K562 (cell line): ENCODE measurements around the gene SAPCD1. TPM values are rescaled to one million over a fixed set of nuclear protein-coding genes. Genes with fewer than 3 reads are reported as not detected.

ENCODE experiments used
- ATAC-seq: fragments of 200-7000 bp; cut with Tn5 transposase; 3 replicates; pipeline ENCODE4 v1.9.1; 2020; ENCODE audit warnings: moderate library complexity
- BruUV-seq: library from RNA; stranded (reverse); fragments of 400-500 nt; replicated peaks from 2 replicates; lab custom pipeline; 2021; lab: Mats Ljungman, UMichigan
- CTCF ChIA-PET: fragments of 300-600 bp; formaldehyde crosslinking; extraction: SDS; loops from one replicate; lab custom pipeline; 2021; ENCODE audit warnings: low intra/inter-chr PET ratio; lab: Yijun Ruan, JAX
- POLR2A ChIA-PET: fragments of 300-600, 350-650 bp; sonication (Branson Sonifier 250); formaldehyde crosslinking; extraction: SDS; loops from one replicate; lab custom pipeline; 2021; ENCODE audit warnings: antibody characterized with exemption, inconsistent platforms; lab: Yijun Ruan, JAX
- DNase-seq, 4 experiments: peaks; one replicate each; pipeline versions ENCODE4 v3.0.0 to v3.0.0-alpha.2; 2011 to 2018; ENCODE audit warnings: low spot score in 3 of 4, mixed read lengths in 3 of 4; ENCODE audit errors: extremely low read depth in 1 of 4
- FAIRE-seq: peaks from 2 replicates; lab custom pipeline; 2011; peaks lifted over from hg19 to GRCh38; lab: Jason Lieb, UNC
- H2AFZ ChIP-seq: 2 replicates; pipeline ENCODE4 v1.6.0; 2011; ENCODE audit warnings: low read depth, low read length, control low read depth, inconsistent platforms
- H3K27ac ChIP-seq: fragments of 200-600 bp; 3 replicates; pipeline ENCODE4 v1.8.0; 2011; ENCODE audit warnings: low read depth, mild to moderate bottlenecking, control low read depth, inconsistent platforms, low read length, moderate library complexity, mixed read lengths; ENCODE audit errors: extremely low read depth
- H3K27me3 ChIP-seq, 2 experiments: fragments of 300-600 bp in 1 of 2; 2 replicates in 1 of 2; 3 replicates in 1 of 2; pipeline versions ENCODE4 v1.6.0 to v1.8.0; 2011; ENCODE audit warnings: inconsistent platforms in 2 of 2, low read length in 2 of 2, mild to moderate bottlenecking in 1 of 2, mixed read lengths in 1 of 2, moderate library complexity in 1 of 2; ENCODE audit not compliant: control insufficient read depth in 2 of 2, insufficient read depth in 2 of 2
- H3K36me3 ChIP-seq: fragments of 300-600 bp; 3 replicates; pipeline ENCODE4 v1.8.0; 2011; ENCODE audit warnings: mild to moderate bottlenecking, low read length, inconsistent platforms; ENCODE audit not compliant: control insufficient read depth, insufficient read depth
- H3K4me1 ChIP-seq, 2 experiments: fragments of 200-600 bp in 1 of 2; replicated peaks in 1 of 2; 2 replicates in 1 of 2; 3 replicates in 1 of 2; pipeline versions ENCODE4 v1.5.1 to v1.8.0; 2011; ENCODE audit warnings: inconsistent platforms in 2 of 2, low read length in 2 of 2, mild to moderate bottlenecking in 1 of 2, mixed read lengths in 1 of 2, moderate library complexity in 1 of 2; ENCODE audit not compliant: control insufficient read depth in 2 of 2, insufficient read depth in 2 of 2
- H3K4me2 ChIP-seq: 2 replicates; pipeline ENCODE4 v1.6.1; 2011; ENCODE audit warnings: low read length, control low read depth, inconsistent platforms, mixed read lengths; ENCODE audit not compliant: insufficient read depth
- H3K4me3 ChIP-seq: fragments of 200-600 bp; sonication (generic), shearing (Covaris generic); 2 replicates; pipeline ENCODE4 v1.5.1; 2016; ENCODE audit warnings: control low read depth, inconsistent platforms
- H3K79me2 ChIP-seq: fragments of 200-600 bp; 3 replicates; pipeline ENCODE4 v1.8.0; 2011; ENCODE audit warnings: low read length, inconsistent platforms; ENCODE audit not compliant: control insufficient read depth, insufficient read depth
- H3K9ac ChIP-seq, 2 experiments: 2 replicates each; pipeline versions ENCODE4 v1.6.0 to v1.6.1; 2011; ENCODE audit warnings: low read depth in 2 of 2, low read length in 2 of 2, control low read depth in 1 of 2, inconsistent platforms in 1 of 2, mild to moderate bottlenecking in 1 of 2, mixed read lengths in 1 of 2; ENCODE audit not compliant: insufficient read depth in 1 of 2
- H3K9me1 ChIP-seq: one replicate; pipeline ENCODE4 v1.6.0; 2011; ENCODE audit warnings: inconsistent platforms, mild to moderate bottlenecking, low read length, moderate library complexity; ENCODE audit not compliant: control insufficient read depth, insufficient read depth
- H3K9me3 ChIP-seq: replicated peaks from 2 replicates; pipeline ENCODE4 v1.5.1; 2011; ENCODE audit warnings: low read depth, low read length, inconsistent platforms; ENCODE audit not compliant: control insufficient read depth, insufficient read depth
- H4K20me1 ChIP-seq: replicated peaks from 2 replicates; pipeline ENCODE4 v1.6.1; 2011; ENCODE audit warnings: low read length, inconsistent platforms, mixed read lengths; ENCODE audit not compliant: control insufficient read depth, insufficient read depth
- BRD4 ChIP-seq: fragments of 200-600 bp; sonication (generic); IDR thresholded peaks from 2 replicates; pipeline ENCODE4 v1.6.1; 2017; ENCODE audit warnings: inconsistent platforms
- BRD9 ChIP-seq: fragments of 450-650 bp; IDR thresholded peaks from 2 replicates; pipeline ENCODE4 v1.6.1; 2018; ENCODE audit warnings: low read depth; ENCODE audit not compliant: partially characterized antibody
- CEBPB ChIP-seq: fragments of 450-650 bp; IDR thresholded peaks from 2 replicates; pipeline ENCODE4 v1.6.1; 2016; ENCODE audit warnings: missing genetic modification characterization, missing compliant biosample characterization
- CTCF ChIP-seq, 3 experiments: IDR thresholded peaks in 2 of 3; conservative IDR thresholded peaks in 1 of 3; 2 replicates each; pipeline ENCODE4 v1.5.1; 2011 to 2012; ENCODE audit warnings: low read length in 3 of 3, mild to moderate bottlenecking in 3 of 3, control low read depth in 2 of 3, improper control_type of control experiment in 1 of 3, inconsistent platforms in 1 of 3, low read depth in 1 of 3, mixed read lengths in 1 of 3, moderate library complexity in 1 of 3; ENCODE audit not compliant: insufficient read depth in 2 of 3
- LARP7 ChIP-seq: fragments of 450-650 bp; IDR thresholded peaks from 2 replicates; pipeline ENCODE4 v1.6.1; 2016
- PBX2 ChIP-seq, 2 experiments: IDR thresholded peaks in 1 of 2; conservative IDR thresholded peaks in 1 of 2; 2 replicates each; pipeline ENCODE4 v1.6.1; 2016; ENCODE audit warnings: low read depth in 2 of 2, mild to moderate bottlenecking in 1 of 2, missing compliant biosample characterization in 1 of 2, missing genetic modification characterization in 1 of 2, moderate library complexity in 1 of 2
- PHTF2 ChIP-seq: fragments of 250-450 bp; sonication (Bioruptor Pico); IDR thresholded peaks from 2 replicates; pipeline ENCODE4 v1.5.0; 2021; ENCODE audit warnings: mild to moderate bottlenecking
- RFX1 ChIP-seq: fragments of 450-650 bp; IDR thresholded peaks from 2 replicates; pipeline ENCODE4 v1.6.1; 2016; ENCODE audit warnings: mild to moderate bottlenecking, moderate library complexity
- SMAD3 ChIP-seq: fragments of 450-650 bp; formaldehyde crosslinking; conservative IDR thresholded peaks from 2 replicates; pipeline ENCODE4 v1.4.0; 2020; ENCODE audit warnings: mild to moderate bottlenecking
- SMARCC2 ChIP-seq: fragments of 450-650 bp; IDR thresholded peaks from 2 replicates; pipeline ENCODE4 v1.6.1; 2017; ENCODE audit warnings: antibody characterized with exemption, moderate library complexity, mild to moderate bottlenecking, low read depth
- SP1 ChIP-seq: sonication (generic); formaldehyde crosslinking; IDR thresholded peaks from 2 replicates; pipeline ENCODE4 v1.8.1; 2022; ENCODE audit warnings: mild to moderate bottlenecking, missing genetic modification reagents
- SRSF3 ChIP-seq: fragments of 200-400 bp; formaldehyde crosslinking; IDR thresholded peaks from 2 replicates; pipeline ENCODE4 v1.6.1; 2016; ENCODE audit warnings: mild to moderate bottlenecking, low read length, moderate library complexity; ENCODE audit not compliant: insufficient read depth
- TOE1 ChIP-seq, 2 experiments: fragments of 450-650 bp in 1 of 2; sonication (generic) in 1 of 2; formaldehyde crosslinking in 1 of 2; IDR thresholded peaks; 2 replicates each; pipeline versions ENCODE4 v1.7.1 to v1.8.0; 2016 to 2022; ENCODE audit warnings: borderline replicate concordance in 2 of 2, mild to moderate bottlenecking in 2 of 2, antibody characterized with exemption in 1 of 2, inconsistent platforms in 1 of 2, low read depth in 1 of 2, missing genetic modification reagents in 1 of 2, moderate library complexity in 1 of 2
- ZNF3 ChIP-seq: fragments of 250-450 bp; sonication (Bioruptor Pico); IDR thresholded peaks from 2 replicates; pipeline ENCODE4 v1.5.0; 2021; ENCODE audit warnings: mild to moderate bottlenecking, moderate library complexity
- ZNF586 ChIP-seq: fragments of 450-650 bp; formaldehyde crosslinking; conservative IDR thresholded peaks from 2 replicates; pipeline ENCODE4 v1.4.0; 2020; ENCODE audit warnings: mild to moderate bottlenecking, moderate library complexity
- ZNF76 ChIP-seq: fragments of 250-450 bp; sonication (Bioruptor Pico); IDR thresholded peaks from 2 replicates; pipeline ENCODE4 v1.4.0; 2020; ENCODE audit warnings: mild to moderate bottlenecking, moderate library complexity, borderline replicate concordance
- WGBS: fragments of 100-300 bp; shearing (Covaris generic); methylation state at CpG from one replicate; pipeline ENCODE4 v1.1.6; 2016; ENCODE audit warnings: low coverage, mixed read lengths; ENCODE audit not compliant: insufficient coverage; ENCODE audit errors: missing lambda C conversion rate; 5-methylcytosine and 5-hydroxymethylcytosine counted together
- in situ Hi-C: fragments of 300-500 bp; cut with MboI; formaldehyde crosslinking; loops from 4 replicates; pipeline ENCODE4 v1.15.0; 2018; ENCODE audit warnings: inconsistent platforms, mixed read lengths
- intact Hi-C: fragments of 100-400 bp; cut with micrococcal nuclease; formaldehyde crosslinking; loops from 2 replicates; pipeline ENCODE4 v1.14.2; 2022
- polyA plus RNA-seq, 8 experiments: library from polyadenylated mRNA; depleted of rRNA in 4 of 8; stranded (reverse) in 5 of 8; unstranded in 3 of 8; fragments of >200 nt; fragmentation: Nextera tagmentation in 2 of 8; fragmentation: Illumina TruSeq in 1 of 8; extraction: Ambion mirVana in 2 of 8; extraction: Trizol in 1 of 8; gene quantifications; 2 replicates each; pipeline versions ENCODE4 v1.2.1 to v1.2.3, GENCODE V29; 2011 to 2014; ENCODE audit warnings: inconsistent platforms in 1 of 8, missing spikeins in 1 of 8
- total RNA-seq, 7 experiments: library from RNA; depleted of rRNA in 6 of 7; stranded (reverse); fragments of >200 nt in 6 of 7; fragmentation: Illumina TruSeq in 2 of 7; extraction: Trizol in 2 of 7; gene quantifications; 2 replicates each; pipeline versions ENCODE4 v1.2.1 to v1.2.3, GENCODE V29; 2011 to 2021; ENCODE audit warnings: low replicate concordance in 1 of 7

SAPCD1 gene
- total and polyA plus RNA-seq, 9 of the 15 experiments (the other 6 are each of a cell fraction or from before 2014, with no cell fraction given) = 2.6 to 30.2 (median 7.4) TPM

GRCh38 chr6:31729979-31730630, 32.4 kb upstream of the SAPCD1 start:
- H3K4me3 ChIP-seq = peak overlapping the region; percentile 65
- peaks cover 18% of the 10 kb centered on the region for H4K20me1 ChIP-seq
- WGBS = 3% methylated on average over 46 of the region's 46 CpGs
- peak; percentile 96 to 98 (median 98) for DNase-seq
- intact Hi-C loops = loop anchor here (1.0 to 10.0 kb wide), 5 partner anchors 39 to 245 kb away; partner anchors contain the start of genes DXO, HSPA1B and VARS1
- peaks cover 53 to 67% of the 10 kb centered on the region in 2 experiments for H3K4me1 ChIP-seq
- H3K27me3 ChIP-seq = no peaks in the 10 kb centered on the region
- peak; percentile 82 for ATAC-seq
- peak overlapping the region; percentile 75 for H3K27ac ChIP-seq
- CTCF ChIA-PET = interaction anchor here (0.7 to 2.0 kb wide), 3 partner anchors 30 to 50 kb away, joined by 3 to 18 read pairs (median 4); no protein-coding TSS in a partner anchor
- peak; percentile 23 for FAIRE-seq
- H2AFZ ChIP-seq = peak overlapping the region; percentile 37; the same call in 1 of the 2 replicates
- no TSS peak for BruUV-seq
- H3K9me1 ChIP-seq = peaks cover 5% of the 10 kb centered on the region
- H3K36me3 ChIP-seq = peaks cover 75% of the 10 kb centered on the region
- peak overlapping the region; percentile 94 for H3K4me2 ChIP-seq
- peaks cover 46% of the 10 kb centered on the region for H3K79me2 ChIP-seq
- H3K9ac ChIP-seq = peak overlapping the region; percentile 58 to 85
- in situ Hi-C loops = no loop called here
- no peaks in the 10 kb centered on the region for H3K9me3 ChIP-seq
- POLR2A ChIA-PET = interaction anchor here (0.6 to 15.0 kb wide), 44 partner anchors 4 to 244 kb away, joined by 3 to 236 read pairs (median 5); partner anchors contain the start of genes ABHD16A, C6orf47, CLIC1 and CSNK2B
- TF ChIP-seq RFX1 (no peak), SMAD3 (CRISPR knock-in tag) (peak; percentile 97), SMARCC2 (no peak), CTCF (IDR thresholded peaks at IDR 0.05 in 2 of 3, conservative IDR thresholded peaks at IDR 0.05 in 1 of 3; ENCODE audit: insufficient read depth in 2 of 3, low read depth in 1 of 3, low read length in 3 of 3) (peak in 2 of 3 experiments; percentile 20 to 26; a peak in 4 of 6 replicates), PBX2 (CRISPR knock-in tag; IDR thresholded peaks at IDR 0.05; ENCODE audit: low read depth) (no peak), PBX2 (tag; conservative IDR thresholded peaks at IDR 0.05; ENCODE audit: low read depth) (no peak), SP1 (CRISPR knock-in tag) (peak; percentile 88), BRD9 (no peak), CEBPB (tag) (peak; percentile 55), ZNF76 (CRISPR knock-in tag) (peak; percentile 65; the same call in 1 of the 2 replicates), SRSF3 (peak; percentile 74; the same call in 1 of the 2 replicates), BRD4 (0 out of 2 replicates have a peak, but pooled peaks have one; percentile 16), LARP7 (peak; percentile 63; the same call in 1 of the 2 replicates), ZNF3 (CRISPR knock-in tag) (peak; percentile 98), TOE1 (IDR thresholded peaks at IDR 0.05; ENCODE audit: borderline replicate concordance) (no peak), TOE1 (CRISPR knock-in tag; IDR thresholded peaks at IDR 0.05; ENCODE audit: borderline replicate concordance, low read depth) (peak; percentile 11), ZNF586 (CRISPR knock-in tag) (peak; percentile 98), PHTF2 (CRISPR knock-in tag) (peak; percentile 92)
